HCT116 (cell line): ENCODE measurements around the gene SLC24A5.

Source experiments
- CTCF ChIP-seq, 3 experiments: fragments of 200-600 bp in 1 of 3; sonication (generic) in 1 of 3; IDR thresholded peaks in 2 of 3; conservative IDR thresholded peaks in 1 of 3; 2 replicates each; pipeline ENCODE4 v1.5.1; 2012 to 2017; ENCODE audit warnings: low read depth in 2 of 3, low read length in 2 of 3, antibody characterized with exemption in 1 of 3, borderline replicate concordance in 1 of 3, control low read depth in 1 of 3, mild to moderate bottlenecking in 1 of 3, mixed read lengths in 1 of 3, mixed run types in 1 of 3, moderate library complexity in 1 of 3; ENCODE audit not compliant: insufficient read depth in 1 of 3
- EZH2 ChIP-seq: fragments of 200-600 bp; sonication (generic); IDR thresholded peaks from 2 replicates; pipeline ENCODE4 v1.6.1; 2017; ENCODE audit warnings: antibody characterized with exemption, mixed run types
- EZH2phosphoT487 ChIP-seq: fragments of 200-600 bp; IDR thresholded peaks from 2 replicates; pipeline ENCODE4 v1.6.1; 2018; ENCODE audit warnings: antibody characterized with exemption, borderline replicate concordance
- FOSL1 ChIP-seq: IDR thresholded peaks from 2 replicates; pipeline ENCODE4 v1.6.1; 2012; ENCODE audit warnings: low read depth
- JUND ChIP-seq: IDR thresholded peaks from 2 replicates; pipeline ENCODE4 v1.6.1; 2012
- POLR2A ChIP-seq: IDR thresholded peaks from 2 replicates; pipeline ENCODE4 v1.7.0; 2011; ENCODE audit warnings: borderline replicate concordance; ENCODE audit not compliant: insufficient read depth, insufficient read length; ENCODE audit errors: extremely low read depth
- POLR2AphosphoS5 ChIP-seq: IDR thresholded peaks from 2 replicates; pipeline ENCODE4 v1.6.1; 2011; ENCODE audit warnings: mild to moderate bottlenecking, low read depth, low read length, moderate library complexity
- RAD21 ChIP-seq: IDR thresholded peaks from 2 replicates; pipeline ENCODE4 v1.6.1; 2012; ENCODE audit warnings: low read depth, mild to moderate bottlenecking
- TCF7L2 ChIP-seq: IDR thresholded peaks from 2 replicates; pipeline ENCODE4 v1.7.0; 2011; ENCODE audit warnings: borderline replicate concordance, inconsistent platforms; ENCODE audit not compliant: insufficient read depth, insufficient read length; ENCODE audit errors: extremely low read depth

DNA sequence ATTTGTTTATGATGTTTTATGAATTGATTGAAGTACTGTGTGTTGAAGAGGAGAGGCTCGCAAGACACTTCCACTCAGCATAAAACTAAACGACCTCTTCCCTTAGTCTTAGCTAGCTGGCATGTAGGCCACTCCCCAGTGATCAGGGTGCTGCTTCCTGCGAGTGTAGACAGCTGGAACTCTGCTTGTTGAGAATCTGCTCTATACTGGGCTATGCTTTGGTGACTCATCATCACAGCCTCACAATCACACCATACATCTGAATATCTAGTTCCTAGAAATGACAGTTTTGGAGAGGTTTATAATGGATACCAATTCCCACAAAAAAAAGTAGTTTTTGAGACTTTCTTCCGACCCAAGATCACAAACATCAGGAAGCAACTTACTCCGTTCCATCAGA, 1.5 kb upstream of the SLC24A5 start:
- TF ChIP-seq CTCF (IDR thresholded peaks at IDR 0.05 in 2 of 3, conservative IDR thresholded peaks at IDR 0.05 in 1 of 3; ENCODE audit: borderline replicate concordance in 1 of 3, insufficient read depth in 1 of 3, low read depth in 2 of 3, low read length in 2 of 3): no peak
- TF ChIP-seq FOSL1: no peak
- no peak for TF ChIP-seq POLR2A
- no peak for TF ChIP-seq RAD21
- no peak for TF ChIP-seq POLR2AphosphoS5
- TF ChIP-seq TCF7L2: no peak
- TF ChIP-seq JUND: no peak
- TF ChIP-seq EZH2phosphoT487: no peak
- no peak for TF ChIP-seq EZH2
